Stimulated activated CD4-positive, alpha-beta T cell treated with anti-CD3 and anti-CD28 coated beads, Interleukin-1b, Interleukin-23, amount 100 ng/mL, for 1 hour (primary cell): ENCODE data around the gene TET1.
A peak's percentile ranks its signal among the peaks of the same experiment; 100 is the strongest.
"Not testable (repeated sequence)": the region's sequence is repeated elsewhere in the genome, so short reads cannot be mapped to it uniquely, and the experiment has no call there.

Source experiments
- DNase-seq, 2 donors: peaks; one replicate each; pipeline ENCODE4 v3.0.0-alpha.2; 2020; ENCODE audit warnings: low read depth in 2 of 2

The TET1 gene

GRCh38 chr10:68708987-68709386 is 148.8 kb downstream of the TET1 start:
- DNase-seq: not testable (repeated sequence)

- not testable (repeated sequence) for DNase-seq
Measured at GRCh38 chr10:68713065-68713464, 152.9 kb downstream of the TET1 start.

- no peak for DNase-seq
Measured at GRCh38 chr10:68717435-68717834, 157.3 kb downstream of the TET1 start.

- DNase-seq: peak; percentile 92 to 95
Measured at GRCh38 chr10:68720793-68721672, 160.9 kb downstream of the TET1 start, which contains the start of gene CCAR1. TSS of gene CCAR1 (plus strand) at chr10:68721239. CDS start at chr10:68722505, 1,266 bp downstream.

- no peak for DNase-seq
Measured at GRCh38 chr10:68721673-68722335, 161.7 kb downstream of the TET1 start.

GRCh38 chr10:68725016-68725415 is 164.9 kb downstream of the TET1 start:
- DNase-seq: no peak

GRCh38 chr10:68727146-68727545 is 167.0 kb downstream of the TET1 start:
- no peak for DNase-seq

- DNase-seq: no peak
Measured at GRCh38 chr10:68732651-68733050, 172.5 kb downstream of the TET1 start.

- DNase-seq: no peak
Measured at GRCh38 chr10:68734349-68734748, 174.2 kb downstream of the TET1 start.

GRCh38 chr10:68735119-68735518 is 175.0 kb downstream of the TET1 start:
- no peak for DNase-seq

- DNase-seq: not testable (repeated sequence)
Measured at GRCh38 chr10:68735739-68736138, 175.6 kb downstream of the TET1 start.

- not testable (repeated sequence) for DNase-seq
Measured at GRCh38 chr10:68740676-68741075, 180.5 kb downstream of the TET1 start.

GRCh38 chr10:68742397-68742796 is 182.3 kb downstream of the TET1 start:
- DNase-seq: no peak
